ENCODE measurements around the gene TOP3A.

TOP3A gene

DNA sequence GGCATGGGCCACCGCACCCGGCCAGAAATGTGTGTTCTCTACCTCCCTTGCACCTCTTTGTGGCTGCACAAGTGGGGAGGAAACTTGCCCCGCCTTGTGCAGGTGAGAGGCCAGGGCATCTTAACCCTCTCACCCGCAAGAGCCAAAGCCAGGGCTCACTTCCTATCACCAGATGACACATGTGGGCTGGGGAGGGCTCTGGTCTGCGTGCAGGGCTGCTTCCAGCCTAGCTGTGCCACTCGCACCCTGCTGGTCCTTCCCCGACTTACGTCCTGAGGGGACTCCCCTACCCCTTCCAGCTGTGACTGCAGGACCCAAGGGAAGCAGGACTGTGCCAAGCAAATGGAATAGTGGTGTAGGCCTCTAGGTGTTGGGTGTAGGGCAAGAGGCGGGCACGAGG is 47.4 kb downstream of the TOP3A start:
- Histone ChIP-seq H3K9me3 (ENCODE audit: severe bottlenecking) (no peaks in the 10 kb centered on the region), H3K27ac (ENCODE audit: poor library complexity, severe bottlenecking) (peak overlapping the region; percentile 28), H3K4me1 (ENCODE audit: insufficient read depth, poor library complexity, severe bottlenecking) (peaks cover 12% of the 10 kb centered on the region), H3K27me3 (ENCODE audit: insufficient read depth, poor library complexity, severe bottlenecking) (no peaks in the 10 kb centered on the region), H3K4me3 (ENCODE audit: severe bottlenecking) (no peak overlapping the region), H3K36me3 (ENCODE audit: low read depth) (peaks cover 22% of the 10 kb centered on the region)
- DNase-seq (ENCODE audit: low spot score) (no peak), ATAC-seq (ENCODE audit: low read depth) (no peak)
- TF ChIP-seq, protein P1, sequence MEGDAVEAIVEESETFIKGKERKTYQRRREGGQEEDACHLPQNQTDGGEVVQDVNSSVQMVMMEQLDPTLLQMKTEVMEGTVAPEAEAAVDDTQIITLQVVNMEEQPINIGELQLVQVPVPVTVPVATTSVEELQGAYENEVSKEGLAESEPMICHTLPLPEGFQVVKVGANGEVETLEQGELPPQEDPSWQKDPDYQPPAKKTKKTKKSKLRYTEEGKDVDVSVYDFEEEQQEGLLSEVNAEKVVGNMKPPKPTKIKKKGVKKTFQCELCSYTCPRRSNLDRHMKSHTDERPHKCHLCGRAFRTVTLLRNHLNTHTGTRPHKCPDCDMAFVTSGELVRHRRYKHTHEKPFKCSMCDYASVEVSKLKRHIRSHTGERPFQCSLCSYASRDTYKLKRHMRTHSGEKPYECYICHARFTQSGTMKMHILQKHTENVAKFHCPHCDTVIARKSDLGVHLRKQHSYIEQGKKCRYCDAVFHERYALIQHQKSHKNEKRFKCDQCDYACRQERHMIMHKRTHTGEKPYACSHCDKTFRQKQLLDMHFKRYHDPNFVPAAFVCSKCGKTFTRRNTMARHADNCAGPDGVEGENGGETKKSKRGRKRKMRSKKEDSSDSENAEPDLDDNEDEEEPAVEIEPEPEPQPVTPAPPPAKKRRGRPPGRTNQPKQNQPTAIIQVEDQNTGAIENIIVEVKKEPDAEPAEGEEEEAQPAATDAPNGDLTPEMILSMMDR (IDR thresholded peaks at IDR 0.05; ENCODE audit: poor library complexity, severe bottlenecking) = no peak

DNA sequence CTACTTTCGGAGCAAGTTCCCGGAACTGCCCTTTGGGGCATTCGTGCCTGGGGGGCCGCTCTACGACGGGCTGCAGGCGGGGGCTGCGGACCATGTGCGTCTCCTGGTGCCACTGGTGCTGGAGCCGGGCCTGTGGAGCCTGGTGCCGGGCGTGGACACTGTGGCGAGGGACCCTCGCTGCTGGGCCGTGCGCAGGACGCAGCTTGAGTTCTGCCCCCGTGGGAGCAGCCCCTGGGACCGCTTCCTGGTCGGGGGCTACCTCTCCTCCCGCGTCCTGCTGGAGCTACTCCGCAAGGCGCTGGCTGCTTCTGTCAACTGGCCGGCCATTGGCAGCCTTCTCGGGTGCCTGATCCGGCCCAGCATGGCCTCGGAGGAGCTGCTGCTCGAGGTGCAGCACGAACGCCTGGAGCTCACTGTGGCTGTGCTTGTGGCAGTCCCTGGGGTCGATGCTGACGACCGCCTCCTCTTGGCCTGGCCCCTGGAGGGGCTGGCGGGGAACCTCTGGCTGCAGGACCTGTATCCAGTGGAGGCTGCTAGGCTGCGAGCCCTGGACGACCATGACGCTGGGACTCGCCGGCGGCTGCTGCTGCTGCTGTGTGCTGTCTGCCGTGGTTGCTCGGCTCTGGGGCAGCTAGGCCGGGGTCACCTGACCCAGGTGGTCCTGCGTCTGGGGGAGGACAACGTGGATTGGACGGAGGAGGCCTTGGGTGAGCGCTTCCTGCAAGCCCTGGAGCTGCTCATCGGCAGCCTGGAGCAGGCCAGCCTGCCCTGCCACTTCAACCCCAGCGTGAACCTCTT is 50.7 kb downstream of the TOP3A start:
- H3K4me3 ChIP-seq (ENCODE audit: severe bottlenecking) = no peak overlapping the region
- no peaks in the 10 kb centered on the region for H3K27me3 ChIP-seq (ENCODE audit: insufficient read depth, poor library complexity, severe bottlenecking)
- DNase-seq (ENCODE audit: low spot score) (peak; percentile 50), ATAC-seq (ENCODE audit: low read depth) (no peak)
- TF ChIP-seq, protein P1 (IDR thresholded peaks at IDR 0.05; ENCODE audit: poor library complexity, severe bottlenecking) = no peak
- H3K9me3 ChIP-seq (ENCODE audit: severe bottlenecking) = no peaks in the 10 kb centered on the region
- peaks cover 22% of the 10 kb centered on the region for H3K36me3 ChIP-seq (ENCODE audit: low read depth)
- peaks cover 23% of the 10 kb centered on the region for H3K4me1 ChIP-seq (ENCODE audit: insufficient read depth, poor library complexity, severe bottlenecking)
- no peak overlapping the region for H3K27ac ChIP-seq (ENCODE audit: poor library complexity, severe bottlenecking)

DNA sequence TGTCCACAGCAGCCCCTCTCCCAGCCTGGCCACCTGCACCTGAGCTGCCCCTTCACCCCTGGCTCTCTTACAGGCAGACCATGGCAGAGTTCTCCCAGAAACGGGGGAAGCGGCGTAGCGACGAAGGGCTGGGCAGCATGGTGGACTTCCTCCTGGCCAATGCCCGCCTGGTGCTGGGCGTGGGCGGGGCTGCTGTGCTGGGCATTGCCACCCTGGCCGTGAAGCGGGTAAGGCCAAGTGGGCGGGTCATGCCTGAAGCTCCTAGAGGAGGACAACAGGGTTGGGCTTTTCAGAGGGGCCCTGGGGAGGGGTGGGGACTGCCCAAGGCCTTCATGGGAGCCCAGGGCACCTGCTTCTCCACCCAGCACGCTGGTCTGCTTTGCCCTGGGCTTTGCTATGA is 52.2 kb downstream of the TOP3A start:
- H3K36me3 ChIP-seq (ENCODE audit: low read depth) = peaks cover 22% of the 10 kb centered on the region
- no peak overlapping the region for H3K4me3 ChIP-seq (ENCODE audit: severe bottlenecking)
- no peaks in the 10 kb centered on the region for H3K9me3 ChIP-seq (ENCODE audit: severe bottlenecking)
- H3K4me1 ChIP-seq (ENCODE audit: insufficient read depth, poor library complexity, severe bottlenecking) = peaks cover 14% of the 10 kb centered on the region
- no peaks in the 10 kb centered on the region for H3K27me3 ChIP-seq (ENCODE audit: insufficient read depth, poor library complexity, severe bottlenecking)
- no peak overlapping the region for H3K27ac ChIP-seq (ENCODE audit: poor library complexity, severe bottlenecking)
- TF ChIP-seq, protein P1 (IDR thresholded peaks at IDR 0.05; ENCODE audit: poor library complexity, severe bottlenecking) = no peak
- ATAC-seq (ENCODE audit: low read depth) (no peak), DNase-seq (ENCODE audit: low spot score) (peak; percentile 66)

DNA sequence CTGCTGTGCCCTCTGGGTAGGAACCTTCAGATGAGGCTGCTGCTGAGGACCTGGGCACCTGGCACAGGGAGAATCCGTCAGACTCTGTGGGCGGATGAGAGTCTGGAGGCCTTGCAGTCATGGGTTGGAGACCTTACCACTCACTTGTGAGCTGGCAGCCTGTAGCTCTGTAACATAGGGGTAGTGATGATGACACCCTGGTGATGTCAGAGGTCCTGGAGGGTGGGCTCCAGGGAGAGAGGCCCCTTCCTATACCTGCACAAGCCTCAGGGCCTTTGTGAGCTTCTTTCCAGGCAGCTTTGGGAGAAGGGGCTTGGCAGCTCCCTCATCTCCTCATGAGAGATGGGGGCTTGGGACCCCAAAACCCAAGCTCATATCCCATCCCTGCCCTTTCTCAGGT is 52.7 kb downstream of the TOP3A start:
- ATAC-seq (ENCODE audit: low read depth) (no peak), DNase-seq (ENCODE audit: low spot score) (no peak)
- peaks cover 14% of the 10 kb centered on the region for H3K4me1 ChIP-seq (ENCODE audit: insufficient read depth, poor library complexity, severe bottlenecking)
- H3K9me3 ChIP-seq (ENCODE audit: severe bottlenecking) = no peaks in the 10 kb centered on the region
- peak overlapping the region; percentile 94 for H3K27ac ChIP-seq (ENCODE audit: poor library complexity, severe bottlenecking)
- H3K36me3 ChIP-seq (ENCODE audit: low read depth) = peaks cover 22% of the 10 kb centered on the region
- no peak overlapping the region for H3K4me3 ChIP-seq (ENCODE audit: severe bottlenecking)
- H3K27me3 ChIP-seq (ENCODE audit: insufficient read depth, poor library complexity, severe bottlenecking) = no peaks in the 10 kb centered on the region
- TF ChIP-seq, protein P1 (IDR thresholded peaks at IDR 0.05; ENCODE audit: poor library complexity, severe bottlenecking) = no peak

DNA sequence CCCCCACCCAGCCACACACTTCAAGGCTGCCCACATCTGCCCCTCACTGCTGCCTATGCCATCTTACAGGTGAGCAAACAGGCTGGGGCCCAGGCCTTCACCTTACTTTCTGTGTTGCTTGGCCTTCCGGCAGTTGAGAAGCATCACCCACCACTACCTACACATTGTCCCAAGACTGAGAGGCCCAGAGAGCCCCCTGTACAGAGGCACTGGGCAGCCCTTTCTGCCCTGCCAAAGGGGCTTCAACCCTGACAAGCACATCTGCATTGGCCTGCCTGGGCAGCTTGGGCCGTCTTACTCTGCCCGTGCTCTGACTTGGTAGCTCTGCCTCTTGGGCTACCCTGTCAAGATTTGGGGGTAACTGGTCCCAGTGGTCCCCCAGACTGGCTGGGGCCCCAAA is 53.1 kb downstream of the TOP3A start:
- TF ChIP-seq, protein P1 (IDR thresholded peaks at IDR 0.05; ENCODE audit: poor library complexity, severe bottlenecking) = no peak
- DNase-seq (ENCODE audit: low spot score) = no peak
- H3K9me3 ChIP-seq (ENCODE audit: severe bottlenecking) = no peaks in the 10 kb centered on the region
- ATAC-seq (ENCODE audit: low read depth) = no peak
- peak overlapping the region; percentile 92 for H3K4me3 ChIP-seq (ENCODE audit: severe bottlenecking)
- peaks cover 17% of the 10 kb centered on the region for H3K4me1 ChIP-seq (ENCODE audit: insufficient read depth, poor library complexity, severe bottlenecking)
- H3K27me3 ChIP-seq (ENCODE audit: insufficient read depth, poor library complexity, severe bottlenecking) = no peaks in the 10 kb centered on the region
- peak overlapping the region; percentile 94 for H3K27ac ChIP-seq (ENCODE audit: poor library complexity, severe bottlenecking)
- H3K36me3 ChIP-seq (ENCODE audit: low read depth) = peaks cover 25% of the 10 kb centered on the region

Measured in RWPE2 (cell line).